ENCODE data around the gene TMEM178B.

DNA sequence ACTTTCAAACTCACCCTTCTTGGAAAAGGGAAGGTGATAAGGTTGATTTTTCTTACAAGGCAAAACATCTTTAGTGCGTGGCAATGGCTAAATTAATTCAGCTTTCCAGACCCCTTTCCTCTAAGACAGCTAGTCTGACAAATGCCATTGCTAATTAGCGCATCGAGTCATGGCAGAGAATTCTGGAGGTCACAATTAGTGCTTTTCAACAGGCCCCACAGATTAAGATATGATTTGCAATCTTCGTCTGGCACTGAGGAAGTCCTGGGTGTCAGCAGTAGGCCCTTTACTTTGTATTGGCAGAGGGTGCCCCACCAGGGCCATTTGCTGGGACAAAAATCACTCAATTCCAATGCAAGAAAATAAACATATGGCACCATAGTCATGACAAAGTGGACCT lies 288.1 kb downstream of the TMEM178B start:
- TF ChIP-seq TAF1 (IDR thresholded peaks at IDR 0.05; ENCODE audit: borderline replicate concordance, insufficient read depth, low read length) (no peak), SIN3A (IDR thresholded peaks at IDR 0.05; ENCODE audit: borderline replicate concordance, insufficient read depth, low read length) (no peak), POLR2AphosphoS5 (IDR thresholded peaks at IDR 0.05; ENCODE audit: low read depth, low read length) (no peak)
- TF ChIP-seq, protein P1, sequence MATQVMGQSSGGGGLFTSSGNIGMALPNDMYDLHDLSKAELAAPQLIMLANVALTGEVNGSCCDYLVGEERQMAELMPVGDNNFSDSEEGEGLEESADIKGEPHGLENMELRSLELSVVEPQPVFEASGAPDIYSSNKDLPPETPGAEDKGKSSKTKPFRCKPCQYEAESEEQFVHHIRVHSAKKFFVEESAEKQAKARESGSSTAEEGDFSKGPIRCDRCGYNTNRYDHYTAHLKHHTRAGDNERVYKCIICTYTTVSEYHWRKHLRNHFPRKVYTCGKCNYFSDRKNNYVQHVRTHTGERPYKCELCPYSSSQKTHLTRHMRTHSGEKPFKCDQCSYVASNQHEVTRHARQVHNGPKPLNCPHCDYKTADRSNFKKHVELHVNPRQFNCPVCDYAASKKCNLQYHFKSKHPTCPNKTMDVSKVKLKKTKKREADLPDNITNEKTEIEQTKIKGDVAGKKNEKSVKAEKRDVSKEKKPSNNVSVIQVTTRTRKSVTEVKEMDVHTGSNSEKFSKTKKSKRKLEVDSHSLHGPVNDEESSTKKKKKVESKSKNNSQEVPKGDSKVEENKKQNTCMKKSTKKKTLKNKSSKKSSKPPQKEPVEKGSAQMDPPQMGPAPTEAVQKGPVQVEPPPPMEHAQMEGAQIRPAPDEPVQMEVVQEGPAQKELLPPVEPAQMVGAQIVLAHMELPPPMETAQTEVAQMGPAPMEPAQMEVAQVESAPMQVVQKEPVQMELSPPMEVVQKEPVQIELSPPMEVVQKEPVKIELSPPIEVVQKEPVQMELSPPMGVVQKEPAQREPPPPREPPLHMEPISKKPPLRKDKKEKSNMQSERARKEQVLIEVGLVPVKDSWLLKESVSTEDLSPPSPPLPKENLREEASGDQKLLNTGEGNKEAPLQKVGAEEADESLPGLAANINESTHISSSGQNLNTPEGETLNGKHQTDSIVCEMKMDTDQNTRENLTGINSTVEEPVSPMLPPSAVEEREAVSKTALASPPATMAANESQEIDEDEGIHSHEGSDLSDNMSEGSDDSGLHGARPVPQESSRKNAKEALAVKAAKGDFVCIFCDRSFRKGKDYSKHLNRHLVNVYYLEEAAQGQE (IDR thresholded peaks at IDR 0.05; ENCODE audit: insufficient read depth in 1 of 2, low read depth in 2 of 2, low read length in 2 of 2), result no peak

All from PFSK-1 (cell line).